Activated CD4-positive, alpha-beta T cell treated with anti-CD3 and anti-CD28 coated beads for 4 hours (primary cell): ENCODE results near the gene ERBB4.
"Not testable (repeated sequence)": the region's sequence is repeated elsewhere in the genome, so short reads cannot be mapped to it uniquely, and the experiment has no call there.

Experiments used
- DNase-seq, 2 donors: peaks; one replicate each; pipeline ENCODE4 v3.0.0-alpha.2; 2020

The ERBB4 gene

DNA sequence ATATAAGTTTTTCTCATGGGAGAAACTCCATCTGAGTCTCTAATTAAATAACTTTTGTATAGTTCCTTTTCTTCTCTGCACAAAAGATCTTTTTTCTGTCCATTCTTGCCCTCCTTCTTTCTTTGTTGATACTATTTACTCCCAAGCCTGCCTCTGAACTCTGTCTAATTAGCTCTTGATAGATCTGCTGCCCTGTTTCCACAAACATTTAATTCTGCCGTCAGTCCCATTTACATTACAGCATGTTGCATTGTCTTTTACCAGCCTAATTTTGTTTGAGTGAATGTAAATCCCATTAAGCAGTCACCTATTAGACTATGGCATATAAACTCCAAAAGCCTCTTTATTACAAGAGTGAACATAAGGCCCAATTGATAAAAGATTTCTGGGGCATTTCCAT lies 254.4 kb downstream of the ERBB4 start:
- DNase-seq: no peak

DNA sequence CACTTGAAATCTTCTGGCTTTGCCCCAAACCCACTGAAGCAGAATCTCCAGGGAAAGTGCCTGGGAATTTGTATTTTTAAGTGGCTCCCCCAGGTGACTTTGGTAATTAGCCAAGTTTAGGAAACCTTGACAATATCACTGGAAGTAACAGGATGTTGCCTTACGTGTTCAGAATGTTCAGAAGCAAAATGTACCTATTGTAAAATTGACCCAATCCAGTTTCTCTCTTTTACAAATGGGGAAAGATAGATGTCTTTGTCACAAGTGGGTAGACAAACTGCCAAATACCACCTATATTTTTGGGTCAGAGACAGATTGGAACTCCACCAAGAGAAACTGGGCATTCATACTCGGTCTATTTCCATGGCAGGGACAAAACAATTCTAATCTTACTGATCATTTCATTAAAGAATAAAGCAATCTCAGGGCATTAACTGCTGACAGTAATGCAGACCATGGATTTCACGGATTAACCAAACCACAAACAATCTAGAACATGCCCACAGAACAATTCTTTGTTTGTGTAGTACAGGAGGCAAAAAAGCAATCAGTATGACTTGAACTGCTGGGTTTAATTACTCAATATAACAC lies 255.8 kb downstream of the ERBB4 start:
- no peak for DNase-seq

DNA sequence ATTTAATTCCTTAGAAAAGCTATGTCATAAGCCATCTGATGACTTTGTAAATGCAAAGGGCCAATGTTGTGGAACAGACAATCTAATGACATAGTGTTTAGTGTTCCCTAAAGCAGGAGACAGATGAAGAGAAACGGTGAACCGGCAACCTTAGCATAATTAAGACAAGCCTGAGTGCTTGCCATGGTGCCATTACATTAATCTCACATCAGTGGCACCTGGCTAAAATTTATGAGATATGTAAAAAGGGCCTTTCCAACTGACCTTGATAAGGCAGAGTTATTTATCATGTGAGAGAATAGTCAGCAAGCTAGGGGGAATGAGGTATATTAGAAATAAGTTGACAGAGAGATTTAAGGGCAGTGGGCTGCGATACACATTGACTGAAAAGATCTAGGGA lies 261.8 kb downstream of the ERBB4 start:
- DNase-seq: no peak

GRCh38 chr2:212274215-212274614 lies 264.4 kb downstream of the ERBB4 start:
- DNase-seq: no peak

- DNase-seq: no peak
Observed at GRCh38 chr2:212271583-212271982, 267.0 kb downstream of the ERBB4 start.

DNA sequence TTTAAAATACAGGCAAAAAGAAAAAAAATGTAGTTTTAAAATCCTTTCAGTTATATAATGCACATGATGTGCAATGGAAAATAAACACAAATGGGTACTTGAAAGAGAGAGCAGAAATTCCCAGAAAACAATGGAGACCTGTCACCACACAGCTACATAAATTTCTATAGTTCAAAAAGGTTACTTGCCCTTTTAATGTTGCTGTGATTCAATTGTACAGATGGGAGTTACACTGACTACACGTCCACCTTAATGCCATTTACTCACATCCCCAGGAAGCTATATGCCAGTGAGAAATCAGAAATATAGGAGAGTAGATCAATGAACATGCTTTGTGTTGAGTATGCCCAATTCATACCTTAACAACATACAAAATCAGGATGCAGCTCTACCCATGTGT lies 269.6 kb downstream of the ERBB4 start:
- DNase-seq: no peak

- DNase-seq: no peak
Observed at GRCh38 chr2:212266297-212266696, 272.3 kb downstream of the ERBB4 start.

DNA sequence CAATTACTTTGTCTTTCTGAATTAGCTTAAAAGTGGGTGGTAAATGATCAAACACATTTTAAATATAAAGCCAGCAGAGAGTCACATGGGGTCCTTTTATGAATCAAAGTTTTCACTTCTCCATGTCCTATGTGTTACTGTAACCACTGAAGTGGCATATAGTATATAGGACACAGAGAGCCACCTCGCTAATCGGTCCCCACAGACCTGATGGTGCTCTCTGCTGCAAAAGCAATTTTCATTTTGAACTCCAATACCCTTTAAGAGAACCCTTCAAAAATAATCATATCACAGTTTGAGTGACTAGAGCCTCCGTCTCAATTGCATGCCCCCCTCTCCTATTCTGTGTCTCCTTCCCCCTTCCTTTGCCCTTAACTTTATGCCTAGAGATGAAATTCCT lies 272.8 kb downstream of the ERBB4 start:
- DNase-seq: no peak

- DNase-seq: no peak
Observed at GRCh38 chr2:212264187-212264586, 274.4 kb downstream of the ERBB4 start.

GRCh38 chr2:212259226-212259625 lies 279.4 kb downstream of the ERBB4 start:
- no peak for DNase-seq

GRCh38 chr2:212254339-212254738 lies 284.3 kb downstream of the ERBB4 start:
- no peak for DNase-seq

GRCh38 chr2:212249451-212249850 lies 289.2 kb downstream of the ERBB4 start:
- no peak for DNase-seq

- no peak for DNase-seq
Observed at GRCh38 chr2:212245880-212246279, 292.7 kb downstream of the ERBB4 start.

DNA sequence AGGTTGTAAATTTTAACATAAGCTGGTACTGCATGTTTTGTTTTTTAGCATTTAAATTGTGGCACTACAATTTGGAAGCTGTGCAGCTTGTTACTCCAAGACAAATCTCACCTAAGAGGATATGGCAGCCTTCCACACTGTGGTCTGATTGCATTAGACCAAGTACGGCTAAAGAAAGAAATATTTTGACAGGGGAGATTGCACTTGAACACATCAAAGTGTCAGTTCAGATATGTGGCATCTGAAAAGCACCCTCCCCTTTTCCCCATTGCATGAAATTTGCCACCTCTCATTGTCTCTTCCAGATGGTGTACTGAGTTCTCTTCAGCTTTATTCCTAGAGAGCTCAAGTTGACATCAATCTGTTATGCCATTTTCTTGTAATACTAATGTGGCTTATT lies 295.9 kb downstream of the ERBB4 start:
- no peak for DNase-seq

GRCh38 chr2:212238152-212238551 lies 300.4 kb downstream of the ERBB4 start:
- DNase-seq: not testable (repeated sequence)

DNA sequence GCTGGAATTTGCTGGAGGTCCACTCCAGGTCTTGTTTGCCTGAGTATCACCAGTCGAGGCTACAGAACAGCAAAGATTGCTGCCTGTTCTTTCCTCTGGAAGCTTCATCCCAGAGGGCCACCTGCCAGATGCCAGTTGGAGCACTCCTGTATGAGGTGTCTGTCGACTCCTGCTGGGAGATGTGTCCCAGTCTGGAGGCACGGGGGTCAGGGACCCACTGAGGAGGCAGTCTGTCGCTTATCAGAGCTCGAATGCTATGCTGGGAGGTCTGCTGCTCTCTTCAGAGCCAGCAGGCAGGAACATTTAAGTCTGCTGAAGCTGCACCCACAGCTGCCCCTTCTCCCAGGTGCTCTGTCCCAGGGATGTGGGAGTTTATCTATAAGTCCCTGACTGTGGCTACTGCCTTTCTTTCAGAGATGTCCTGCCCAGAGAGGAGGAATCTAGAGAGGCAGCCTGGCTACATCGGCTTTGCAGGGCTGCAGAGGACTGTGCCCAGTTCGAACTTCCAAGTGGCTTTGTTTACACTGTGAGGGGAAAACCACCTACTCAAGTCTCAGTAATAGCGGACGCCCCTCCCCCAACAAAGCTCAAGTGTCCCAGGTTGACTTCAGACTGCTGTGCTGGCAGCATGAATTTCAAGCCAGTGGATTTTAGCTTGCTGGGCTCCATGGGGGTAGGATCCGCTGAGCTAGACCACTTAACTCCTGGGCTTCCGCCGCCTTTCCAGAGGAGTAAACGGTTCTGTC lies 301.1 kb downstream of the ERBB4 start:
- no peak for DNase-seq

DNA sequence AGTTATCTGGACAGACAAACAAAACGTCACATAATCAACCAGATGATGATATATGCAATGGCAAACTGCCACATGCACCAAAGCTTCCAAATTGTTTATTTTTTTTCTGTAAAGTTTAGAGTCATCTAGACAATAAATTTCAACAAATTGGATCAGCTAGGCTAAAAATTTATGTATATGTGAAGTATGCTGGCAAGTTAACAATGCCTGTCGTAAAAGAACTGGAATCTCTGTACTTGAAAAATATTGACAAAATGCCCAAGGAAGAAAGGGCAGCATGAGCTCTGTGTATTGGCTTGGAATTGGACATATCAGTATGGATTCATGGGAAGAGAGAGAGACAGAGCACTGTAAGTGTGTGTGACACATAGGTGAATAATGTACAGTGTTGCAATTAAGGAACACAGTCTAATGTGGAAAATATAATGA lies 309.8 kb downstream of the ERBB4 start:
- DNase-seq: no peak

DNA sequence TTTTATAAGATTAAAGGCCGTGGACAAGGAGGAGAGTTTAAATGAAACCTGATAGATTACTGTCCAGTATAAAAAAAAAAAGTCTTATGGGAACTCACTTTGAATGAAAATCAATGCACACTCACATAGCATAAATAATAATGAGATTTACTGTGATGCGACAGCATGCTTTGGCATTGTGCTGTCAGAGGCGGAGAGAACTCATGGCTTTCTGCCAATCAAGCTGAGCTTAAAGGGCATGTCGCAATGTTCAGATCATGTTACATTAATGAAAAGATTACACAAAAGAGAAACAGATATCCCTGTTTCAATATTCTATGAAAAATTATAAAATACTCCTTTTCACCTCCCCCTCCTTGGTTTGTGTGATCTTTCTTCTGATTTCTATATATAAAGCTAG lies 310.8 kb downstream of the ERBB4 start:
- no peak for DNase-seq

- no peak for DNase-seq
Observed at GRCh38 chr2:212226114-212226513, 312.5 kb downstream of the ERBB4 start.

- DNase-seq: no peak
Observed at GRCh38 chr2:212223696-212224095, 314.9 kb downstream of the ERBB4 start.

DNA sequence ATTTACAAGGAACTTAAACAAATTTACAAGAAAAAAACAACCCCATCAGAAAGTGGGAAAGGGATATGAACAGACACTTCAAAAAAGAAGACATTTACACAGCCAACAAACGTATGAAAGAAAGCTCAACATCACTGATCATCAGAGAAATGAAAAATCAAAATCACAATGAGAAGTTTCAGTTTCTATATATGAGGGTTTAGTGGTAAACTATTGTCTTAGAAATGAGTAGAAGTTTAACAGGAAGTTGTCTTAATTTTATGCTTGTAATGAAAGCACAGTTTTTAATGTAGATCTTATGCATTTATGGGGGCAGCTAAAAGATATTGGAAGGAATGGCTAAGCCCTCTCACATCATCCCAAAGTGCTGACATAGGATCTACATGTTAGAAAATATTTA lies 325.4 kb downstream of the ERBB4 start:
- no peak for DNase-seq

GRCh38 chr2:212208467-212208866 lies 330.1 kb downstream of the ERBB4 start:
- DNase-seq: no peak

DNA sequence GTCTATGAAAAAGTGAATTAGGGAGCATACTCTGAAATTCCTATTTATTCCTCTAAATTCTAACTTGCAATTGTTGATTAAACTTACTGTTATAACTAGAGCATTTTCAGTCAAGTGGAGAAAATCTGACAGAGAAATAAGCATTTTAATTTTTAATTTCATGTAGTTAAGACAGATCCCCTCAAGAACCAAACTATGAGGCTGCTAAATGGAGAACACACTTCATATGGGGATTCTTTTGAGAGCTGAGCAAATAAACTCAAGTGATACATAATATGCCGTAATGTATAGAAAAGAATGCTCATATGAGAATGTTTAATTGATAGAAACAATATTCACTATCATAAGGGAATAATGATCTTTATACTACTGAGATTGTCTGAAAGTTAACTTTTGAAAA lies 340.8 kb downstream of the ERBB4 start:
- no peak for DNase-seq

- no peak for DNase-seq
Observed at GRCh38 chr2:212195626-212196025, 343.0 kb downstream of the ERBB4 start.

- no peak for DNase-seq
Observed at GRCh38 chr2:212194396-212194795, 344.2 kb downstream of the ERBB4 start.
